T-helper 9 cell (primary cell): ENCODE data around the gene COMMD9.
A peak's percentile ranks its signal among the peaks of the same experiment; 100 is the strongest.
"Not testable (repeated sequence)": the region's sequence is repeated elsewhere in the genome, so short reads cannot be mapped to it uniquely, and the experiment has no call there.

Experiments
- DNase-seq: peaks from one replicate; pipeline ENCODE4 v3.0.0-alpha.2; 2020
- total RNA-seq, 2 donors: gene quantifications; one replicate each; lab custom pipeline; 2026; lab: John Stamatoyannopoulos, UW

The COMMD9 gene
- total RNA-seq: 19.3 to 36.4 reads per million in 2 donors

DNA sequence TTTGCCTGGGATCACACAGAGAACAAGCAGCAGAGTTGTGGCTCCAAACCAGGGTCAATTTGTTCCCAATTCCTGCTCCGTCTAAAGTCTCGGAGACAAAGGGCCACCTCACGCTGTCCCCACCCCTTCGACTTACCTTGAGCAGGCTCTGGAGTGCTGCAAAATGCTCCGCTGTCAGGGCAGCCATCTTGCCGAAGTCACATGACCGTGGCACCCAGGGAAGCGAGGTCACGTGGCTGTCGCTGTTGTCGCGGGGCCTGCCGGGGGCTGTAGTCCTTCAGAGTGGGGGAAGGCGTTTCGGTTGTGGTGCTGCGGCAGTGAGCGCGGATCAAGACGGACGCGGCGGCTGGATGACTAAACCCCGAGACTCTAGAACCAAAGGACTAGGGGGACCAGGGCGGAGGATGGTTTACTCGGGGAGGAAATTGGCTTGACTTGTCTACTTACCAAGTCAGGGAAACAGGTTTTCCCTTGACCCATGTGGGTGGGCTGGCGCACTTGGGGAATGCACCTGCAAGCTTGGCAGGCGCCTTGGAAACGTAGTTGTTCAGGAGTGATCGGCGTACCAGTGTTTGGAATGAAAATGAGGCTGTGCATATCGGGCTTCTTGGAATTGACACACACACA, at the start of gene COMMD9:
TSS of gene COMMD9 (minus strand) at position 199 of the 627 bp plus-strand sequence. CDS start at position 187, 12 bp downstream.
- peak; percentile 92 for DNase-seq

GRCh38 chr11:36333897-36334296, 44.7 kb upstream of the COMMD9 start:
- no peak for DNase-seq

DNA sequence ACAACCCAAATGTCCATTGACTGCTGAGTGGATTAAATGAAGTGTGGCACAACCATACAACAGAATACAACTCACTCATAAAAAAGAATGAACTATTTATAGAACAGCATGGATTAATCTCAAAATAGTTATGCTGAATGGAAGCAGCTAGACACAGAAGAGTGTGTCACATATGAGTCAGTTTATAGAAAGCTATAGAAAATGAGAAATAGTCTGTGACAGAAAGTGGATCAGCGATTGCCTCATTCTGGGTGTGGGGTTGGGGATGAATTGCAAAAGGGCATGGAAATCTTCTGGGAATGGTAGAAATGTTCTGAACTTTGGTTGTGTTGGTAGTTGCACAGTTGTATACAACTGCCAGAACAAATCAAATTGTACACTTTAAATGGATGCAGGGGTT, 44.2 kb upstream of the COMMD9 start:
- no peak for DNase-seq

GRCh38 chr11:36330411-36330810, 41.2 kb upstream of the COMMD9 start:
- DNase-seq: no peak

- no peak for DNase-seq
Measured at GRCh38 chr11:36328966-36329673, 39.9 kb upstream of the COMMD9 start.

GRCh38 chr11:36326524-36327419, 37.5 kb upstream of the COMMD9 start:
- no peak for DNase-seq

- not testable (repeated sequence) for DNase-seq
Measured at GRCh38 chr11:36325403-36325802, 36.2 kb upstream of the COMMD9 start.

DNA sequence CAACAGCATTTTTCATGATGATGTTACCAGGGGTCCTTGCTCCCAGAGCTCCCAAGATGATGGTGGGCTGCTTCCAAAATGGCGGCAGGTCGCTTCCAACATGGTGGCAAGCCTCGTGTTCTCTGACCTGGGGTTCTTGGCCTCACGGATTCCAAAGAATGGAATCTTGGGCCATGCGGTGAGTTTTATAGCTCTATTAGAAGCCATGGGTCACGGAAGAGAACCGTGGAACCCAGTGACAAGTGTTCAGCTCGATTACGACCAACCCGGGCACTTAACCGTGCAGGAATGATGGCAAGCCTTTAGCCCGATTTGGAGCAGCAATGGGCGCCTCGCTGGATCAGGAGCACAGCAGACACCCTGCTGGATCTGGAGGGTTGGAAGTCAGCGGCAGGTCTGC, 35.7 kb upstream of the COMMD9 start:
- DNase-seq: not testable (repeated sequence)

DNA sequence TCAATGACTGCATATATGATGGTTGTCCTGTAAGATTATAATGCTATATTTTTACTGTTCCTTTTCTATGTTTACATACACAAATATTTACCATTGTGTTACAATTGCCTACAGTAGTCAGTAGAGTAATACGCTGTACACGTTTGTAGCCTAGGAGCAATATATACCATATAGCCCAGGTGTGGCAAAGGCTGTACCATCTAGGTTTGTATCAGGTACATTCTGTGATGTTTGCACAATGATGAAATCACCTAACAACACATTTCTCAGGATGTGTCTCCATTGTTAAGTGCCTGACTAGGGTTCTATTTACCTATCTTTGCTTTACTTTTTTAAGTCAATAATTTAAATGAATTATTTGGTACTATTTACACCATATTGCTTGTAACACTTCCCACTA, 28.8 kb upstream of the COMMD9 start:
- no peak for DNase-seq

- no peak for DNase-seq
Measured at GRCh38 chr11:36316049-36316448, 26.8 kb upstream of the COMMD9 start.

- DNase-seq: no peak
Measured at GRCh38 chr11:36314434-36314767, 25.2 kb upstream of the COMMD9 start.

DNA sequence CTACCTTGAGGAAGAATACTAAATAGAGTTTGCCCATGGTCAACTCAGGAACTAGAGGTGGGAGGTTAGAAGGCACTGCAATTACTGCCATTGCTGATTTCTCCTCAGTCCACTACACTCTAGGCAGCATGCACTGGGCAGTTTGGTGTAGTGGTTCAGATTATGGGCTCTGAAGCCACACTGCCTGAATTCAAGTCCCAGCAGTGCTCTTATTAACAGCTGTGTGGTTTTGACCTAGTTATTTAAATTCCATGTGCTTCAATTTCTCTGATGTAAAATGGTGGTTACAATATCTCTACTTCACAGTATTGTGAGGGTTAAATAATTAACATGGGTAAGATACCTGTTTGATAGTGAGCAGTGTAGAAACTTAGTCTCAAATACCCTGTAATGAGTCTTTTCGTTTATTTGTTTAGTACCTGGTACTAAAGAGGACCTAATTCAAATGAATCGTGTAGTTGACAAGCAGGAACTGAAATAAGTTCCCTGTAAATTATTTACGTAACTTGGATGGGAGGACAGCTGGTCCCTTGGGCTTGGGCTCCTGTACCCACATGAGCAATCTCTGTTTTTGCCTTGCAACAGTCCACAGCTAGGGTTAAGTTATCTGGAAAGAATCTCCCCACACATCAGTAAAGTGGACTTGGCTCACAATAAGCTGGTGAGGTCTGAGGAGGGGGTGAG, 24.7 kb upstream of the COMMD9 start:
- no peak for DNase-seq

GRCh38 chr11:36312611-36313472, 23.6 kb upstream of the COMMD9 start:
- no peak for DNase-seq

- no peak for DNase-seq
Measured at GRCh38 chr11:36311926-36312595, 22.8 kb upstream of the COMMD9 start.

GRCh38 chr11:36309779-36310178, 20.6 kb upstream of the COMMD9 start:
- no peak for DNase-seq

GRCh38 chr11:36308577-36308976, 19.4 kb upstream of the COMMD9 start:
- DNase-seq: no peak

- DNase-seq: peak; percentile 13
Measured at GRCh38 chr11:36306888-36307287, 17.7 kb upstream of the COMMD9 start.

GRCh38 chr11:36305047-36305446, 15.8 kb upstream of the COMMD9 start:
- DNase-seq: no peak

DNA sequence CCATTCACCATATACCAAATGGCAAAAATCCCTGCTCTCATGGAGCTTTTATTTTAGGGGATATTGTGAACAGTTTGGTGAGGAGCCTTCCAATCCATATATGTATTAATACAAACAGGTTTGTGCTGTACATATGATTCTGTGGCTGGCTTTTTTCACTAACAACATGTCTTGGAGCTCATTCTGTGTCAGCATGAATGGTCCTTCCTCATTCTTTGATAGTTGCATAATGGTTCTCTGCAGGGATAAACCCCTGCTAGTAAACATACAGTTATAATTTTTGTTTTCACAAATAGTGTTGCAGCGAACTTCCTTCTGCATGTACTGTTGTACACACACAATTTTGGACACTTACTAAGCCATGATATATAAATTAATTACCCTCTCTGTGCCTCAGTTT, 15.1 kb upstream of the COMMD9 start:
- DNase-seq: no peak

GRCh38 chr11:36300650-36301049, 11.4 kb upstream of the COMMD9 start:
- no peak for DNase-seq

- DNase-seq: no peak
Measured at GRCh38 chr11:36296884-36297543, 7.8 kb upstream of the COMMD9 start.
